EL (cell line): Measurements from ENCODE around the gene PACRG.
A peak's percentile ranks its signal among the peaks of the same experiment; 100 is the strongest.
"Not testable (repeated sequence)": the region's sequence is repeated elsewhere in the genome, so short reads cannot be mapped to it uniquely, and the experiment has no call there.

Experiments used
- DNase-seq: peaks from one replicate; pipeline ENCODE4 v3.0.0-alpha.2; 2016

The PACRG gene

GRCh38 chr6:162957062-162957461 is 229.3 kb downstream of the PACRG start:
- DNase-seq = no peak

- DNase-seq = no peak
These were observed 233.1 kb downstream of the PACRG start for GRCh38 chr6:162960679-162961457.

GRCh38 chr6:162962093-162962492 is 234.3 kb downstream of the PACRG start:
- peak; percentile 48 for DNase-seq

DNA sequence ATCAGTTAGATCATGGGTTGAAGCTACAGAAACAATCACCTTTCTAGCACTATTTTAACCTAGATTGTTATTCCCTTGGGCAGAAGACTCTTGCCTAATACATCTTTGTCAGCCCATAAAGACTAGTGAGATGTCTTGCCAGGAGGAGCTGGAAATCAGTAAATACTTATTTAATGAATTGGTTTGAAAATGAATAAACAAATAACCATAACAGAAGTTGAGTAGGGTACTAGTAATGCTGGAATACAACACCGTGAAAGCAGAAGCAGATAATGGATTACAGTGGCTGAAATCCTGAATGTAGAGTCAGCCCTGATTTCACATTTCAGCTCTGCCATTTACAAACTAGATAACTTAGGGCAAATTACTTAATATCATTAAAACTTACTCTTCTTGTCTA is 236.1 kb downstream of the PACRG start:
- peak; percentile 15 for DNase-seq

DNA sequence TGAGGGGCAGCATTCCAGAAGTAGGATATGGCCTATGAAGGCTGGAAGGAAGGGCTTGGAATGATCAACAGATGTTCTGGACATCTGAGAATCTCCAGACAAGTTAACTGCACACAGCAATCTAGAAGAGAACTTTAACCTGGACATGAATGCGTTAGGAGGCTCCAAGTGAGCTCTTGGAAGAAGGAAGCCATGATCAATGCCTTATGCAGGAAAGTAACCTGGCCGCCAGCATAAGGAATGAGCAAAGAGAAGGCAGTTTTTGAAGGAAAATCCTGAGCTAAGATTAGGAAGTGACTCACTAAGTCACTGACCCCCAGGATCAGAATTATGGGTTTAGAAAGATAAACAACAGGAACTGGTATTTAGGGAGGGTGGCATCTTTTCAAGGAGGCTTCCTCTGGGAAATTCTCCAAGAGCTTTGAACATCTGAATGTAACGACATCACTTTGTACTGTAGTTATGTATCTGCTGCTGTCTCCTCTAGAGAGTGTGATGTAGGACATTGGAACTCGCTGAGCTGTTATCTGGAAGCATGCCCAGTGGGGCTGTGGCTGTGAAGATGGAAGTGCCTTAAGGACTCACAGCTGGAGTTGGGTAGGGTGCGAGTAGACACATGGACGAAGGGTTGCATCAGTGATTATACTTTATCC is 236.8 kb downstream of the PACRG start:
- DNase-seq = peak; percentile 100

DNA sequence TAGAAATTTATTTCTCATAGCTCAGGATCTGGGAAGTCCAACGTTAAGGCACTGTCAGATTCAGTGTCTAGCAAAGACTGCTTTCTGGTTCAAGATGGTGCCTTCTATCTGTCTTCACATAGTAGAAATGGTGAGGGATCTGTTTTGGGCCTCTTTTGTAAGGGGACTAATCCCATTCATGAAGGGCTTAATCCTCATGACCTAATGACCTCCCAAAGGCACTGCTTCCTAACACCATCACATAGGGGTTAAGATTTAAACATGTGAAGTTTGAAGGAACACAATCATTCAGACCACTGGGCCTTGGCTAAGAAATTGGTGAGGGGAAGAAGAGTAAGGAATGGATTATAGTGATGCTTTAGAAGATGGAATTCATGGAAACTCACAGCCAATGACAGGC is 237.6 kb downstream of the PACRG start:
- DNase-seq = no peak

DNA sequence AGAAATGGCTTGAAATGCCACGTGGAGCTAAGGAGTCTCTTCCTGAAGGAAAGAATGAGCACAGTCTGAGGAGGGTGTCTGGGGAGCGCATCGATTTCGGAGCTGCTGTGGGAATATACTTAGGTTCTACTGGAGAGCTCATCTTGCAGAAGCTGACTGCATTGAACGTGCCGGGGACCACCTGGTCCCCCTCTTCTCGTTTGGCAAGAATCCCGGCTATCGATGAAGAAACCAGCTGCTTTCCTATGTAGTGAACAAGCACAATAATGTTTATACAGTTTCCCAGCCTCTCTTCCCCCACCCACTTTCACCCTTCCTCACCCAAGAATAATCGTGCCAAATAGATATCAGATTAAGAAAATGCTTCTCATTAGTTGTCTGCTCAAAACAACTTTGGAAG is 242.5 kb downstream of the PACRG start:
- no peak for DNase-seq

DNA sequence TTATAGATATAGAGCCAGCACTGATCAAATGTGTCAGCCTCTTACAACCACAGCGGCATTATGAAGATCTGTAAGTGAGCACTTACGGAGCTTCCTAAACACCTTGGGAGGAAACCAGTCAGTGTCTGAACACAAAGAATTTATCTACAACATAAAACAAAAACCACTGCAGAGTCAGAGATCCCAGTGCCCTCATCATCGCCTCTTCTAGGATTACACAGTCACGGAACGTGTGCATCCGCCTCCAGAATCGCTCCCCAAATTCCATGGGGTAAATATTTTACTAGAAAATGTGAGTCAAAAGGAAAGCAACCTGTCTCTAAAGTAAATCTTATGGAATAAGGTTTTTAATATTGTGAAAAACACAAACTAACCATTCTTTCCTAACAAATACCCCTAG is 243.6 kb downstream of the PACRG start:
- no peak for DNase-seq

- no peak for DNase-seq
These were observed 245.5 kb downstream of the PACRG start for GRCh38 chr6:162973151-162973872.

- DNase-seq = no peak
These were observed 246.2 kb downstream of the PACRG start for GRCh38 chr6:162973980-162974379.

- DNase-seq = no peak
These were observed 246.9 kb downstream of the PACRG start for GRCh38 chr6:162974685-162975084.

GRCh38 chr6:162976141-162976540 is 248.4 kb downstream of the PACRG start:
- no peak for DNase-seq

- not testable (repeated sequence) for DNase-seq
These were observed 255.5 kb downstream of the PACRG start for GRCh38 chr6:162983234-162983633.

- no peak for DNase-seq
These were observed 271.0 kb downstream of the PACRG start for GRCh38 chr6:162998777-162999176.

DNA sequence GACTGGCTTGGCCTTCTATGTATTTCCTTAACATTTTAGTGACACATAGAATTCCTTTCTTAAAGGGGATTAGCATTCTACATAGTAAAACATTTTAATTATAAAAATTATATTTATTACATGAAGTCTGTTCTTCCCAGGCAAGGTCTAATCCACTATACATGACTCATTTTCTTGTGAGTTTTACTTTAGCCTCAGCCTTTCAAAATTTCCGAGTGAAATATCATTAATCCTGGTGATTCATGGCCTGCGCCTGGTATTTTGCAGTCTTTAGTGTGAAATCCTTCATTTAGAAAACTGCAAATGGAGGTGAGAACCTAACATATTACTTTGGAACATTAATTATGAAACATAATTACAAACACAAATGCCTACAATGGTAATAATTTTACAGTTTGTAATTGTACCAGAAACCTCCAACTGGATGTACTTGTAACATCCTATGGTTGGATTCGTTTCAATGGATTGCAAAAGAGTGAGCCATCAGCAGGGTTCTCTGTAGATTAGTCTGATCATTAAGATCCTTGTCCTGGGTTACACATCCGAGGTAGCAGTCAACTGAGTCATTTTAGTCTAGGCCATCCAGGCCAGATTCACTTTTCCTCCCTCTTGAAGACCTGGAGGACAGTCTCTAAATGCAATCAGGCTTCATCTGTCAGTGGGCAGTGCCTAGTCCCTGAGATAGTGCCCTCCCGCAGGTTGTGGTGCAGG is 272.0 kb downstream of the PACRG start:
- DNase-seq = peak; percentile 76

DNA sequence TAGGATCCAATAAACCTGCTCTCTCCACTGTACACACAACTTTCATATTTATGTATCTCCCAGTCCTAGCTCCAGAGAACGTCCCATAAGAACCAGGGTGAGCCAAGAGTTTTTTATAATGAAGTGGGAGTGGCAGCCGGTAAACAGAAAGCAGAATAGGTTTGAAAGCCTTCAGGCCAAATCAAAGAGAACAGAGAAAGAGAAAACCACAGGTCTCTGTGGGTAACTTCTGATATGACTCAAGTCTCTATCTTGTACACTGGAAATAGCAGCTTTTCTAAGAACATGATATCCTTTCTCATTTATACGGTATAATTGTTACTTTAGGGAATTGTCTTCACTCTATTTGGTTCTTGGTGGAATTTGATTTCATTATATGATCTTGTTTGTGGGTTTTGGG is 273.6 kb downstream of the PACRG start:
- no peak for DNase-seq

DNA sequence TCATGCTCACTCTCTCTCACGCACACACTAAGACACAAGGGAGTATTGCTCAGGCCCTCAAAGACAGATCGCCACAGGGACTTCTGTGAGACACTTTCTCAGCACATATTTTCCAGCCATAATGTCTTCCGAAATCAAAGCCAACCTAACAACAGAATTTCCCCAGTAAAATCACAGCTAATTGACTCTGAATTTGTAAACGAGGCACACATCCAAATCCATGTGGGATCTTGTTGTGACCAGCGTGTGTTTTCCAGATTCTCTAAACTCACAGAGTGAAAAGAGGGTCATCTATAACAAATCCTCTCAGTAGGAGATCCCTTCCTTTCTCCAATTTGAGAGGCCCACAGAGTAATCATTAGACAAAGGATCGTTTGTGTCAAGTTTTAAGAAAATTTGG is 280.4 kb downstream of the PACRG start:
- no peak for DNase-seq

GRCh38 chr6:163008626-163009025 is 280.9 kb downstream of the PACRG start:
- no peak for DNase-seq

DNA sequence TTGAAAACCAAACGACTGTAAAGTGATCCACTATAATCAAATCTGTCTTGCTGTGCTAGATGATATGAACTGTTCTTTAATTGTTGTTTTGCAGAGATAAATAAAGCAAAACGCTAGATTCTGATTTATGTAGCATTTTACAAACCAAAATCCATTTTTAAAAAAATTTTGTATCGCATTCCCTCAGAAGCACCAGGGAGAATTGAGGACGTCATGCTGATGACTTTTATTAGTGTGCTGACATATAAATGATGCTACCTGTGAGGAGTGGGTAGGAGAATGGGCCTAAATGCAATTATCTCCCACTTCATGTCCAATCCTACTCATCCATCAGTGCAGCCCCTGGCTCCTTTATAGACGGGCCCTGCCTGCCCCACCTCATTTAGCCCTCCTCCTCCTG is 282.4 kb downstream of the PACRG start:
- DNase-seq = no peak

DNA sequence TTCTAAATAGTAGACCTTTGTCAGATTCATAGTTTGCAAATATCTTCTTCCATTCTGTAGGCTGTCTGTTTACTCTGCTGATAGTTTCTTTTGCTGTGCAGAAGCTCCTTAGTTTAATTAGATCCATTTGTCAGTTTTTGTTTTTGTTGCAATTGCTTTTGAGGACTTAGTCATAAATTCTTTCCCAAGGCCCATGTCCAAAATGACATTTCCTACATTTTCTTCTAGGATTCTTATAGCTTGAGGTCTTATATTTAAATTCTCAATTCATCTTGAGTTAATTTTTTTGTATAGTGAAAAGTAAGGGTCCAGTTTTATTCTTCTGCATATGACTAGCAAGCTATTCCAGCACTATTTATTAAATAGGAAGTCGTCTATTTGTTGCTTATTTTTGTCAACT is 287.0 kb downstream of the PACRG start:
- DNase-seq = no peak

GRCh38 chr6:163017801-163018200 is 290.0 kb downstream of the PACRG start:
- no peak for DNase-seq

DNA sequence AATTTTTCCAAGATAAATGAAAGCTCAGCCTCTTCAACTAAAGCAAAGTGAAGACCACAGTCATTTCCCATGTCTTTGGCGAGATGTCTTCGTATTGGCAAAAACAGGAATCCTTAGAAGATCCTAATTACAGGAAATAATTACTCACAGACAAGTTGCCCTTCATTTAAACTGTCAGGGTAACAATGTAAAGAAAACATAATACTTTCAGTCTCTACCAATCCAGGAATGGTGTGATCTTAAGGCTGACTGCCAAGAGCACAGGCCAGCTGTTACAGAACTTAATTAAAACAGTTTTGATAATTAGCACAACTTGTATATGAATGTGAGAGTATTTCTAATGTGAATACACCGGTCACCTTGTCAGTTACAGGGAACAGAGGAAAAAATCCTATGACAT is 292.2 kb downstream of the PACRG start:
- DNase-seq = no peak

- DNase-seq = no peak
These were observed 293.3 kb downstream of the PACRG start for GRCh38 chr6:163021054-163021453.
